HG03442 (cell line): ENCODE results near the gene BARX1.
"Not testable (repeated sequence)": the region's sequence is repeated elsewhere in the genome, so short reads cannot be mapped to it uniquely, and the experiment has no call there.

ENCODE experiments used
- ATAC-seq: cut with Tn5 transposase; IDR thresholded peaks from one replicate; pipeline ENCODE4 v1.9.1; 2021; ENCODE audit warnings: mild to moderate bottlenecking, moderate library complexity; ENCODE audit not compliant: unreplicated experiment

Gene BARX1

DNA sequence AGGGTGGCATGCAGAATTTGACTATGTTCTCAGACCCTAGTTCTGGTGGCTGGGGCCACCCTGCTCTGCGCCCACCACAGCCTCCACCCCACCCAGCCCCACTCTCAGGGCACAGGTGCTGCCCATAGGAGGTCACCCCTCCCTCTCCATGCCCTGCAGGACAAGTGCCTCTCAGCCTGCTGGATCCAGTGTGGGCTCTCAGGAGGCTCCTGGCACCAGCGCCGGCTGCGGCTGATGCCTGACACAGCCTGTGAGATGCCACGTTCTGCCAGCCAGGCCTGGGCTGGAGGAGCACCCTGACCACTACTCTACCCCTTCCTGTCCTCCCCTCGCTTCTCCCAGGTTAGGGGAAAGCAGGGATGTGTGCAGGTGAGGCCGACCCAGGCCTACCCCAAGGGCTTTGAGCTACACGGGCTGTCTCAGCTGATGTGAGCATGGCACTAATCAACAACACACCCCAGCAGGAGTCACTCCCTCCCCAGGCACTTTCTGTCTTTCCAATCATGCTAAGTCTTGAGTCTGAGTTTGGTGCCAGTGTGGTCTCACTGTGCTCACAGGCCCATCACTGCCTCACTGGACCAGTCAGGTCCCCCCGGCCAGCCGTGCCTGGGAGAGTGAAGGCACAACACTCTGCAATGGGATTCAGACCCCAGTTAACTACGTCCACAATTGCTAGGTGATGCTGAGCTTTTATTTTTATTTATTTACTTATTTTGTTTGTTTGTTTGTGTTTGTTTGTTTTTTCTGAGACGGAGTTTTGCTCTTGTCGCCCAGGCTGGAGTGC, 12.1 kb upstream of the BARX1 start:
- ATAC-seq: no peak

DNA sequence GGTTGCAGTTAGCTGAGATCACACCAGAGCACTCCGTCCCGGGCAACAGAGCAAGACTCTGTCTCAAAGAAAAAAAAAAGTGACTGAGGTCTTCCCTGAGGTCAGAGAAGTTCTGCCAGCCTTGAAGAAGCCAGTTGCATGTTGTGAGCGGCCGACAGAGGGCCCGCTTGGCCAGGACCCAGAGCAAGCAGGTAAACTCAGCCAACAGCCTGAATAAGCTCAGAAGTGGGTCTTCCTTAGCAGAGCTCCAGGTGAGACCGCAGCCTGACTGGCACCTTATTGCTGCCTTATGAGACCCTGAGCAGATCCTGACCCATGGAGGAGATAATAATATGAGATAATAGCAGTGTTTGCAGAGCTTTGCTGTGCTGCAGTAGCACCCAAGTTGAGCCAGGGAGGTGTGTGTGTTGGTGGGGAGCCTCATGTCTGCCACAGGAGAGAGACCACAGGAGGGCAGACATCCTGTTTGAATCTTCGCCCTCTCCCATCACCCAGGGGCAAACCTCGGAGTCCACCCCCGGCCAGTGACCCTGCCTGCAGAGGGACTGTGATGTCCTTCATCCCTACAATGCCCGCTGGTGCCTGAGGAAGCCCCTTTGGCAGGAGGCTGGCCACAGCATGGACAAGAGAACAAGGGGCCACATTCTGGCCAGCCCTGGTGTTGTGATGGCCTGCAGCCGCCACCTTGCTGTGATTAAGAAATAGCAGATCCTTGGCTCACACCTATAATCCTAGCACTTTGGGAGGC, 10.8 kb upstream of the BARX1 start:
- ATAC-seq: no peak

GRCh38 chr9:93964685-93965084, 9.5 kb upstream of the BARX1 start:
- ATAC-seq: no peak

DNA sequence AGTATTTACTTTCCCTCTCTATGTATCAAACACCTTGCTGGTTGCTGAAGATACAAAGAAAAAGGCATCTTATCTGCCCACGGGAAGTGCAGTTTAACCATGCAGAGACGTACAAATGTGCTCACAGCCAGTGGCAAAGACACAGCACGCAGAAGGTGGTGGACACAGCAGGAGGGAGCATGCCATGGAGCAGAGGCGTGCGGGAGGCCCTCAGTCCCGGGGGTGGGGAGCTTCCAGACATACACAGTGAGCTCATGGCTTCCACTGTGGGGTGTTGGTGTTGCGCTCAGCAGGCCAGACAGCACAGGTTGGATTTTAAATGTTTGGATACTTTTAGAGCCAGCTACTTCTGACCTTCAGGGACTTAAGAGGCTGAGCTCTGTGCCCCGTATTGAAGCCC, 8.8 kb upstream of the BARX1 start:
- no peak for ATAC-seq

DNA sequence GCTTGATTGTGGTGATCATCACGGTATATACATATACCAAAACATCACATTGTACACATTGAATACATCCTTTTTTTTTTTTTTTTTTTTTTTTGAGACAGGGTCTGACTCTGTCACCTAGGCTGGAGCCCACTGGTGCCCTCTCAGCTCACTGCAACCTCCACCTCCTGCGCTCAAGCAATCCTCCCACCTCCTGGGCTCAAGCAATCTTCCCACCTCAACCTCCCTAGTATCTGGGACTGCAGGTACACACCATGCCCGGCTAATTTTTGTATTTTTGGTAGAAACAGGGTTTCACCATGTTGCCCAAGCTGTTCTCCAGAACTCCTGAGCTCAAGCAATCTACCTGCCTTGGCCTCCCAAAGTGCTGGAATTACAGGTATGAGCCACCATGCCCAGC, 8.3 kb upstream of the BARX1 start:
- ATAC-seq: not testable (repeated sequence)

DNA sequence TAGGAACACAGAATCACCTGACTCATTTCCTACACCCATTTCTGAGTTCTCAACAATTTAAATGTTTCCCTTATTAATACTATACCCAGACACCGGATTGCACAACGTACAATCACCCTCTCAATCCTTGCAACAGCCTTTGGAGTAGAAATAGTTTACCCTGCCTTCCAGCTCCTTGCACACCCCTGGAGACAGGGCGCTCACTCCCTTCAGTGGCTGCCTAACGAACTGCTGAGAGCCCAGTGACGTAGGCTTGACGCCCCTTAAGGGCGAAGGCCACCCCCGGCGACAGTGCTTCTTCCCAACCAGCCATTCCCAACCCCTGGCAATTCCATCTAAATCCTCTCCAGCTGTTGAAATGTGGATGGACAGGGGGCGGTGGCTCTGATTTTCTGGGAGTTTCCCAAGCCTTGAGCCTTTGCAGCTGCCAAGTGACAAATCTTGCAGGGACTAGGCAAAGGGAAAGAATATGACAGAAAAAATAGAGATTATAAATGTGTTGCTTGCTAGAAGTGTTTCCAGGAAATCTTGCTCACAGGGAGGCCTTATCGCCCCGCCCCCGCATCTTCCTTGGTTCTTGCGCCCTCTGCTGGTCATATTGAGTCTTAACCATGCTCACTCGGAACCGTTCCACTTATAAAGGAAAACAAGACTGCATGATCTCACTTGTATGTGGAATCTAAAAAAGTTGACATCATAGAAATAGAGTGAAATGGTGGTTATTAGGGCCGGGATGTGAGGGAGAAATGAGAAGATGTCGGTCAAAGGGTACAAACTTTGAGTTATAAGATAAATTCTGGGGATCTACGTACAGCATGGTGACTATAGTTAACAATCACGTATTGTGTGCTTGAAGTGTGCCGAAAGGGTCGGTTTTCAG, 7.6 kb upstream of the BARX1 start:
- ATAC-seq: no peak

- ATAC-seq: no peak
These were observed 6.9 kb upstream of the BARX1 start for GRCh38 chr9:93962017-93962416.

- no peak for ATAC-seq
These were observed 6.1 kb upstream of the BARX1 start for GRCh38 chr9:93960971-93961841.

DNA sequence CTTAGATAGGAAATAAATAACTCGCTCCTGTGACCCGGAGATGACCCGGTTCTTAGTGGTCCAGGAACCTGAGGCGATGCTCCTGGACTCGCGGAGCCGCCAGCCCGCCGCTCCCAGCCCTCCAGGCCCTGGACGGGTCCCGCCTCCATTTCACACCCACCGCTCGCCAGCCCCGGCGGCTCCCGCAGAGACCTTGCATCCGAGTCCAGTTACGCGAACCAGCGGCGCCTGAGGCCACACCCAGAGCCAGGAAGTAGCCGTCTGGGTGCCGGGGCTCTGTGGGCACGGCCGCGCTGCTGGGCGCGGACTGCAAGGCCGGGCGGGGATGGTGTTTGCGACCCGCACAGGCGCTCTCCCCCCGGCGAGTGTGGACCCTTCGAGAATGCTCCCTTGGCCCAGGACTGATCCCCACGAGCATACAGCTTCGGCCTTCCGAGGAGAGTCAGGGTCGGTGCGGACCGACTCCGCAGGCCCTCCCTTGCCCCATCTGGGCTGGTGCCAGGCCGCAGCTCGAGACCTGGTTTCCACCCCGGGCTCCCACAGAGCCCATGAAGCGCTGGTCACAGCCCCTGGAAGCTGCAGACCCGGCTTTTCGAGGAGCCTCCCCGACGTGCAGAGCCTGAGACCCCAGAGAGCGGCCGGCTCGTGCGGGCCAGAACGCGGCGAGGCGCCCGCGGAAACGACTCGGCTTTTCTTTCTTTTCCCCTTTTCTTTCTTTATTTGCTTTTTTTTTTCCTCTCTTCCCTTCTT, 5.2 kb upstream of the BARX1 start:
- no peak for ATAC-seq

- ATAC-seq: no peak
These were observed 4.6 kb upstream of the BARX1 start for GRCh38 chr9:93959739-93960154.

- no peak for ATAC-seq
These were observed 3.9 kb upstream of the BARX1 start for GRCh38 chr9:93958819-93959682.

DNA sequence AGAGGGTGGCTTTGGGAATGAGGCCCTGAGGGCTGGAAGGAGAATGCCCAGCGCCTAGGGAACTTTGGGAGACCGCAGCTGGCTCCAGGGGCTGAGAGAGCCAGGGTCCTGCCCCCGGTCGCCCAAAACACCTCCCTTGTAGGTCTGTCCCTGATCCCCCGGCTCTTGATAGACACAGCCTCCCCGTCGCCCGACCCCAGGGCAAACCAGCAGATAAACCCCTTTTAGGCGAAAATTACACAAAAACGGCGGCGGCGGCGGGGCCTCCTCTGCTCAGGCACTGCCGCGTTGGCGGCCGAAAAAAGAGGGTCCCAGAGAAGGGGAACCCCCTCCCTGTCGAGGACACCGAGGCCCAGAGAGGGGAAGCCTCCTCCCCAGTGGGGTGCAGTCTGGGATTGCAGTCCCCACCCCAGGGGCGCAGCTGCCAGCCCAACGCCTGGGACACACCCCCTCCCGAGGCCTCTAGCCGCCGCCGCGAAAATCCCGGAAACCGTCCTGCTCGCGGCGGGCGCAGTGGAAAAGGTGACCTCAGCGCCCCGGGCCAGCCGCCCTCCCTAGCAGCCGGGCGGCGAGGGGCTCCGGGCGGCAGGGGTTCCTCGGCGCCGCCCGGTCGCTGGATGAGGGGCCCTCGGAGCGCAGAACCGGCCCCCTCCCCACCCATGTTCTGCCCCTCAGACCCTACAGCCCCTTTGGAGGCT, 3.1 kb upstream of the BARX1 start:
- ATAC-seq: no peak

GRCh38 chr9:93955981-93956784, 1.0 kb upstream of the BARX1 start:
- ATAC-seq: no peak

- no peak for ATAC-seq
These were observed 607 bp downstream of the BARX1 start for GRCh38 chr9:93954434-93955061.

DNA sequence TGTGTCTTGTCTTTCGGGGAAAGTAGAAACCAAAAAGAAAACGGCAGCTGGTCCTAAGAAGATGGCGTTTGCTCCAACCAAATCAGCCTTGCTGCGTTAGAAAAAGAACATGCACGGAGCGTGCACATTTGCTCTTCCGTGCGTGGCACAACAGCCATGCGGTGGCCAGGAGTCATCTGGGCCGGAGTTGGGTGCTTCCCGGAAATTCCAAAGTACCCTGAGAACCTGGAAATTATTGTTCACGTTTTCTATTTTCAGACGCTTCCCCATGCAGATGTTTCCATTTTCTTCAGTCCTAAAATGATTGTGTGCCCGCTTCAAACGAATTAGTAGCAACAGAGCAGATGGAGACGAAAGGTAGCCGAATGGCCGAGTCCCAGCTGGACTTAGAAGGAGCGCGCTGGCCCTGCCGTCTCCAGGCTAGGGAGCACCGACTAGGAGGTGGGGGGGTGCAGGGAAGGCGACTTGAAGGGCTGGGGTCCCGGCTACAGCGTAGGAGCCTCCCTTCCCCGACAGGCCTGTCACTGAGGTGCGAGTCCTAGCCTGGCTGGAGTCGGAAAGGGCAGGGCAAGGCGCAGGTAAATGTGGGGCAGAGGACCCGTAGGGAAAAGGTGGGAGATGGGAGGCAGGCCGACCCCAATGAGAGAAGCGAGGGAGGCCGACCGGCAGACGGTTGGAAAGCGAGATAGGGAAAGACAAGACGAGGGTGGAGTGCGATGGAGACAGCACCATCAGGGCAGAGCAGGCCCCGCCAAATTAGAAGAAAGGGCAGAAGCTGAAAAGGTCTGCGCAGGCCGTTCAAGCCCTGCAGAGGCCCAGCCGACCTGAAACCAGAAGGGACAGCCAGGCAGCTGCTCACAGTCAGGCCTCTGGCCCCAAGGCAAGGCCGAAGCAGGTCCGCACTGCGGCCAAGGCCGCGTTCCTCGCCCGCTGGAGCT, 1.4 kb downstream of the BARX1 start:
- no peak for ATAC-seq
